Glomerular endothelial cell (primary cell): Measurements from ENCODE around the gene MYO1F. TPM values are rescaled to one million over a fixed set of nuclear protein-coding genes. Genes with fewer than 3 reads are reported as not detected.

Experiments
- DNase-seq: peaks from one replicate; pipeline ENCODE4 v3.0.0-alpha.2; 2011; ENCODE audit warnings: low read depth, low spot score; ENCODE audit errors: extremely low read depth
- total RNA-seq: library from RNA; depleted of rRNA; stranded (reverse); fragments of >200 nt; gene quantifications from 2 replicates; pipeline ENCODE4 v1.2.3, GENCODE V29; 2015

The MYO1F gene
- total RNA-seq, 1 donor from 2014 or later: 0.23 TPM

- no peak for DNase-seq
Measured at GRCh38 chr19:8499048-8499833, 78.0 kb downstream of the MYO1F start.

DNA sequence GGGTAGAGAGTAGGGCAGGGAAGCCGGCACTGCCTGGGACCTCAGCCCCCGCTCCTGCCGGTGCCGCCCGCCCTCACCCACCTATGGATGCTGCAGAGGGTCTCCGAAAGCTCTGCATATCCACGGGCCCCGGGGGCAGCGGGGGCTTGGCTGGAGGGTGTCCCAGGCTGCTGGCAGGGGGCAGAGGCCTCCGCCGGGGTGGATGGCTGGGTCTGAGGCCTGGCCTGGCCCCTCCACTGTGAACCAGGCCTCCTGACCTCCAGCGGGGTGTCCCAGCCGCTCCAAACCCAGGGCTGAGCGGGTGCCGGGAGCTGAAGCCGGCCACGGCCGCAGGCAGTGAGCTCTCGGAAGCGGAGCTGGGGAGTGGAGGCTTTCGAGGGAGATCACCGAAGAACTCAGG lies 78.9 kb downstream of the MYO1F start:
- DNase-seq: no peak

DNA sequence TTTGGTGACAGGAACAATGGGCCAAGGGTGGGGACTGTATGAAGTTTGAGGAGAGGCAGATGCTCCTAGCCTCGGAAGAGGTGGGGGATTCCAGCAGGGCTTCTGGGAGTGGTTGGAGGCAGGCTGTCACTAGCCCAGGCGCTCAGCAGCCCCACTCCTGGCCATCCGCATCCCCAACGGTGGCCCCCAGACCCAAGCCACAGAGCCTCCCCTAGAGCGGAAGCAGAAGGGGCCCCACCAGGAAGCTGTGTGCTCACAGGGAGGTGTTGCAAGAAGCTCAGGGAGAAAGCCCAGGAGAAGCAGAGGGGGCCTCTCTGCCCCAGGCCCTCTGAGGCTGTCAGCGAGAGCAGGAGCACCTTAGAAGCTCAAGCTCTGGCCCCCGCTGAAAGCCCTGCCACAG lies 83.1 kb downstream of the MYO1F start:
- DNase-seq: no peak

DNA sequence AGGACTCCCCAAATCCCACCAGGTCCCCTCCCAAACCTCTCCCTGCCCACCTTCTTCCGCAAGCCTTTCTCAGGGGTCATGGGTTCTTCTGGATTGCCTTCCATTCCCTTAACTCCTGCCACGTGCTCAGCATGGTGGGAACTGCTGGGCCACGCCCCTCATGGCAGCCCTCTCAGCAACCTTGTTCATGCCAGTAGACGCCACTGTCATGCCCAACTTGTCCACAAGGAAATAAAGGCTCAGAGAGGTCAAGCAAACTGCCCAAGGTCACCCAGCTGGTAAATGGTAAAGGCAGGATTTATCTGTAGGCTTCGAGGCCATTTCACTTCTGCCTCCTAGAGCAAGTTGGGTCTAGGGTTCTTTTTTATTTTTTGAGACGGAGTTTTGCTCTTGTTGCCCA lies 85.7 kb downstream of the MYO1F start:
- DNase-seq: no peak

GRCh38 chr19:8490873-8491272 lies 86.4 kb downstream of the MYO1F start:
- no peak for DNase-seq

- DNase-seq: no peak
Measured at GRCh38 chr19:8490395-8490760, 86.9 kb downstream of the MYO1F start.

DNA sequence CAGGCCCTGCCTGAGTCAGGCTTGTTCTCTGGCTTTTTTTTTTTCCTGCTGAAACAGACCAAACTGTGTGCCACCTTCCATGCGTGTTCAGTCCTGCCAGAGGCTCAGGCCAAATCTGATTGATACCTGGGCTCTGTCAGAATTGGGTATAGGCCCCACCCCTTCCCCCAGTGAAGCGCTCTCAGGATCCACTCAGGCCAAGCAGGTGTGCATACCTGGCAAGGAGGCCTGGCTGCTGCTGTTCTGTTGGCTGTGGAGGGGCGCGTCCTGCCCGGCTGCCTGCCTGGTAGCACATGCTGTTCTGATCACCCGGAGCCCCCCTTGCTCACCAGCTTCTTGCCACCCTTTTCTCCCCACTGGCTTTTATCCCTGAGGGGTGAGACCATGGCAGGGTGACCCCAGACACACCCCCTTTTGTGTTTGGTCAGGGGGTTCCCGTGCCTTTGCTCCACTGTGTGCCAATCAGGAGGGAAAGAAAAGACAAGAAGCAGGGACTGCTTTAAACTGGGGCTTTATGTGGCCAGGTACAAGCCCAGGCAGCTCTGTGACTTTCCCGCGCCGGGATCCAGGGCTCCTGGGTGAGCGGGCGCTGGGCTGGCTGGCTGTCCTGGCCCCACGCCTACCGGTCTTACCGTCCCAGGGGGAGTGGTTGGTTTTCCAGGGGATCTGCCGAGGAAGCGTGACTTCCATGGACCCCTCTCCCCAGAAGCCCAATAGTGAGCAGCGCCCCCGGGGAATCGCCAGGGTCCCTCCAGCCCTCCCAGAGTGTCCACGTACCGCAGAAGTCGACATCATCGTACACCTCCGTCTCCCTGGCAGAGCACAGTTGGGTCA lies 87.5 kb downstream of the MYO1F start:
- DNase-seq: no peak

- DNase-seq: no peak
Measured at GRCh38 chr19:8488365-8488764, 88.9 kb downstream of the MYO1F start.

DNA sequence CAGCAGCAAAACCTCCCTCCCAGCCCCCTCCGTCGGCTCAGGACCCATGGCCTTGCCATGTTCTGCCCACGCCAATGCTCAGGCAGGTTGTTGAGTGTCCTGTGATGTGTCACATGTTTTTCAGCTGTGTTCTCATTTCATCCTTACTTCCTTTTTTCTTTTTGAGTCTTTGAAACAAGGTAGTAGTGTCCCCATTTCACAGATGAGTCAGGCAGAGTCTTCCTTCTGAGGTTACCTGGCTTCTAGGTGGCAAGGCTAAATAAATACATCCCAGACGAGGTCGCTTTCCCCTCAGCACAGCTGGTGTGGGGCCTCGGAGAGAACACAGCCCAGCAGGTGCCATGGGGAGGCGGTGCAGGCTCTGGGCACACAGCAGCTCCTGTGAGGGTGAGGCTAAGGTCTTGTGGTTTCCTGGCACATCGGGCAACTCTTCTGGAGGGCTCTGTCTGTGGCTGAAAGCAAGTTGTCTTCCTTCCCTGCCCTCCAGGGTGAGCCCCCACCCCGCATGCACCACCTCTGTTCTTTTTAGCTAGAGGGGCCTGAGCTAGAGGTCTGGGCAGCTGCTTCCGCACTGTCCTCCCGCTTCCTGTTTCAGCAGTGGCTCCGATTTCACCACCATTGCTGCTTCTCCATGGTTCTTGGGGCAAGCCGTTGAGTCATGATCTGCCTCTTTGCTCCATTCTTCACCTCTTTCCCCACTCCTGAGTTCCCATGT lies 89.9 kb downstream of the MYO1F start:
- DNase-seq: no peak

- no peak for DNase-seq
Measured at GRCh38 chr19:8486661-8487136, 90.5 kb downstream of the MYO1F start.

- DNase-seq: no peak
Measured at GRCh38 chr19:8485561-8486371, 91.5 kb downstream of the MYO1F start.

- DNase-seq: no peak
Measured at GRCh38 chr19:8484331-8484894, 92.8 kb downstream of the MYO1F start.

- no peak for DNase-seq
Measured at GRCh38 chr19:8483165-8483564, 94.1 kb downstream of the MYO1F start.

DNA sequence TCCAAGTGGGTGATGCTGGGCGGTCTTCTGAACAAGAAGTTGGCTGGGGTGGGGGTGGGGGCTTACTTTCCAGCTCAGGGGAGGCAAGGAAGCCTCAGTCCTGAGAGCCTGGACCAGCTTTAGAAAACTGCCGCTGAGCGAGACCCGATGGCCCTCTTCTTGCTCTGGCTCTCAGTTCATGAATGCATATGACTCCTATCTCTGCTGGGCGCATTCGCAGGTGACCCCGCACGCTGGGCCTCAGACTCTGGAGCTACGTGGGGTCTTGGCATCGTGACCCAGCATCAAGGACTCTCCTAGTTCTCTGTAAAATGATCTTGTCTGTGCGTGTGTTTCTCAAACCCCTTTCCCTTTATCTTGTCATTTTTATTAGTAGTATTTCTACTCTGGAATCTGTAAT lies 94.5 kb downstream of the MYO1F start:
- no peak for DNase-seq

GRCh38 chr19:8481616-8482015 lies 95.6 kb downstream of the MYO1F start:
- DNase-seq: no peak

- DNase-seq: no peak
Measured at GRCh38 chr19:8481201-8481600, 96.0 kb downstream of the MYO1F start.

DNA sequence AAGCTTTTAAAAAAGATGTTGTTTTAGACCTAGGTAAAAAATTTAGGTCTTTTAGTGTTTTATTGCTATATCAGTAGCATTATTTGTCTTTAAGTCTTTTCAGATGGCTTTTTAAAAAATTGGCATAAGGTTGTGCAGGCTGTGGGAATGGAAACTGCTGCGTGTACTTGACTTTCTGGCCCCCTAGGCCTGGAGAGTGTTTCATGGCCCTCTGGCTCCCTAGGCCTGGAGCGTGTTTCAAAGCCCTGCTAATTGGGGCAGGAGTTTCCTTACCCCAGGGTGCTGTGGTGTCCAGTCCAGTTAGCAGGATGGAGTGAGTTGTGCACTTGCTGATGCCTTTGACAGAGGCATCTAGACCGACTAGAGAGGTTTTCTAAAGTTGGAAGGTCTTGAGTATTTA lies 98.6 kb downstream of the MYO1F start:
- no peak for DNase-seq

DNA sequence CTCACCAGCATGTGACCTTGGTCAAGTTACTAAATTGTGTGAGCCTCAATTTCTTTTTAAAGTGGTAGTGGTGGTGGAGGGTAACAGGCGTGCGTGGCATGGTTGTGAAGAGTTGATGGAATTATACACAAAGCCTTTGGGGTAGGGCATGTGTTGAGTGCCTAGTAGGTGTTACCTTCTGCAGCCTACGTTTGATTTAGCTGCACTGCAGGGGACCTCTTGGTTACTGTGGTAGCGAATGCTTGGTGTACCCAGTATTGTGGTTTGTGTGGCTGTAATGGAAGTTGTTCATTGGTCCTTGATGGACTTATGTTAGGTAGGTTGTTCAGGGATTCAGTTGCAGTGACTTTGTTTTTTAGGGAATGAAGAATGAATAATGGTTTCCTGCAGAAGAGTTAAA lies 99.4 kb downstream of the MYO1F start:
- DNase-seq: no peak

GRCh38 chr19:8476524-8476923 lies 100.7 kb downstream of the MYO1F start:
- DNase-seq: no peak

GRCh38 chr19:8475005-8475404 lies 102.2 kb downstream of the MYO1F start:
- no peak for DNase-seq
